Breast epithelium (tissue), 4 donors: Measurements from ENCODE around the gene DPEP1. TPM values are rescaled to one million over a fixed set of nuclear protein-coding genes. Genes with fewer than 3 reads are reported as not detected.

Experiments used
- DNase-seq, 2 donors: peaks; one replicate each; pipeline ENCODE4 v3.0.0-alpha.2; 2019; ENCODE audit warnings: low spot score in 2 of 2
- H3K27ac ChIP-seq, 2 donors: fragments of 200-600 bp; sonication (generic) in 1 of 2; one replicate each; pipeline ENCODE4 v1.5.1; 2016 to 2019; ENCODE audit warnings: mild to moderate bottlenecking in 1 of 2
- H3K27me3 ChIP-seq, 2 donors: fragments of 200-600 bp; sonication (generic) in 1 of 2; one replicate each; pipeline versions ENCODE4 v1.5.1 to v1.6.0; 2017 to 2019; ENCODE audit warnings: control low read depth in 1 of 2, mild to moderate bottlenecking in 1 of 2
- H3K36me3 ChIP-seq: fragments of 200-600 bp; one replicate; pipeline ENCODE4 v1.5.1; 2019
- H3K4me1 ChIP-seq, 2 donors: fragments of 200-600 bp; sonication (generic); one replicate each; pipeline ENCODE4 v1.5.1; 2016 to 2019; ENCODE audit warnings: control low read depth in 1 of 2
- H3K4me3 ChIP-seq, 3 donors: fragments of 200-600 bp; sonication (generic); 1 replicate in 2 of 3; 2 replicates in 1 of 3; pipeline ENCODE4 v1.5.1; 2016 to 2019; ENCODE audit warnings: mild to moderate bottlenecking in 3 of 3, moderate library complexity in 2 of 3
- H3K9me3 ChIP-seq, 2 donors: fragments of 200-600 bp; sonication (generic) in 1 of 2; one replicate each; pipeline ENCODE4 v1.5.1; 2016 to 2019; ENCODE audit warnings: control low read depth in 1 of 2
- POLR2A ChIP-seq: fragments of 450-650 bp; IDR thresholded peaks from one replicate; pipeline ENCODE4 v1.6.1; 2016; ENCODE audit warnings: antibody characterized with exemption, mild to moderate bottlenecking, moderate library complexity
- POLR2AphosphoS5 ChIP-seq, 3 donors: sonication (generic); formaldehyde crosslinking; IDR thresholded peaks; one replicate each; pipeline ENCODE4 v1.6.1; 2017; ENCODE audit warnings: antibody characterized with exemption in 3 of 3
- intact Hi-C: fragments of 100-400 bp; cut with DNase I; formaldehyde crosslinking; loops from one replicate; pipeline ENCODE4 v1.15.1; 2023; ENCODE audit warnings: low total_unique reads
- total RNA-seq, 3 donors: library from RNA; depleted of rRNA; stranded (reverse); fragments of >200 nt; gene quantifications; one replicate each; pipeline ENCODE4 v1.1.0, GENCODE V29; 2016
- TF ChIP-seq, protein P1 (sequence below), 3 donors: fragments of 450-650 bp; IDR thresholded peaks; one replicate each; pipeline ENCODE4 v1.5.1; 2016 to 2017; ENCODE audit warnings: antibody characterized with exemption in 3 of 3, mild to moderate bottlenecking in 3 of 3, moderate library complexity in 3 of 3

The DPEP1 gene
- total RNA-seq = under 1 TPM; 0.59 to 0.98 (median 0.80) TPM

DNA sequence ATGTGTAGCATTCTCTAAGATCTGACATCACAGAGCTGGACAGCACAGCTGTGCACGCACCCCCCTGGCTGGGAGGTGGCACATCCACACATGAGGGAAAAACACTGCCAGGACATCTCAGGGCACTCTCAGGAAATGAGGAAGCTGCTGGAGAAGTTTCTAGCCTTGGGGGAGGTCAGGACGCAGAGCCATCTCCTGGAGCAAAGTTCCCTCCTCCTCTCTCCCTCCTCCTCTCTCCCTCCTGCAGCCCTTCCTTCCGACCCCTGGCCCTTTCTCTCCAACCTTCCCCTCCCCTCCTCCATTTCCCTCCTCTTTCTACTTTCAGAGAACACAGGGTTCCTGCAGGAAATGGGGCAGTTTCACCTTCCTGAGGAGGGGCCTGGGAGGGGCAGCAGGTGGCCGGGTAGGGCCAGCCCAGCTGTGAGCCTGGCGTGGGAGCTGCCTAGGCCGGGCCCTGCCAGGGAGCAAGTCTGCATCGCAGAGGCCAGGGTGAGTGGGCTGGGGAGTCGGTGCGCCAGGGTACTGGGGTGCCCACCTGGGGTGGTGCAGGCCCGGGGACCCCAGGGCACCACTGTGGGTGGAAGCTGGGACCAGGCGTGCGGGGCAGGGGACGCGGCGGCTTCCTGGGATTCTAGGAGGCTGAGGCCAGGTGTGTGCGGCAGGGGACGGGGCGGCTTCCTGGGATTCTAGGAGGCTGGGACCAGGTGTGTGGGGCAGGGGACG, at the start of gene DPEP1:
DPEP1 (plus strand) TSS at position 412 of the 723 bp plus-strand sequence. CDS start 16,769 bp downstream, outside the sequence.
- TF ChIP-seq, protein P1, sequence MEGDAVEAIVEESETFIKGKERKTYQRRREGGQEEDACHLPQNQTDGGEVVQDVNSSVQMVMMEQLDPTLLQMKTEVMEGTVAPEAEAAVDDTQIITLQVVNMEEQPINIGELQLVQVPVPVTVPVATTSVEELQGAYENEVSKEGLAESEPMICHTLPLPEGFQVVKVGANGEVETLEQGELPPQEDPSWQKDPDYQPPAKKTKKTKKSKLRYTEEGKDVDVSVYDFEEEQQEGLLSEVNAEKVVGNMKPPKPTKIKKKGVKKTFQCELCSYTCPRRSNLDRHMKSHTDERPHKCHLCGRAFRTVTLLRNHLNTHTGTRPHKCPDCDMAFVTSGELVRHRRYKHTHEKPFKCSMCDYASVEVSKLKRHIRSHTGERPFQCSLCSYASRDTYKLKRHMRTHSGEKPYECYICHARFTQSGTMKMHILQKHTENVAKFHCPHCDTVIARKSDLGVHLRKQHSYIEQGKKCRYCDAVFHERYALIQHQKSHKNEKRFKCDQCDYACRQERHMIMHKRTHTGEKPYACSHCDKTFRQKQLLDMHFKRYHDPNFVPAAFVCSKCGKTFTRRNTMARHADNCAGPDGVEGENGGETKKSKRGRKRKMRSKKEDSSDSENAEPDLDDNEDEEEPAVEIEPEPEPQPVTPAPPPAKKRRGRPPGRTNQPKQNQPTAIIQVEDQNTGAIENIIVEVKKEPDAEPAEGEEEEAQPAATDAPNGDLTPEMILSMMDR (IDR thresholded peaks at IDR 0.05) = no peak
- no peak for TF ChIP-seq POLR2A
- TF ChIP-seq POLR2AphosphoS5 (IDR thresholded peaks at IDR 0.05) = no peak
- H3K9me3 ChIP-seq = no peaks in the 10 kb centered on the region
- H3K4me3 ChIP-seq = no peak within 1 kb of the TSS
- no peaks in the 10 kb centered on the region for H3K36me3 ChIP-seq
- no peak within 1 kb of the TSS for H3K27ac ChIP-seq
- no peaks in the 10 kb centered on the region for H3K4me1 ChIP-seq
- peaks cover 0 to 11% of the 10 kb centered on the region in 2 donors for H3K27me3 ChIP-seq
- intact Hi-C loops = no loop called here
- DNase-seq = no peak

DNA sequence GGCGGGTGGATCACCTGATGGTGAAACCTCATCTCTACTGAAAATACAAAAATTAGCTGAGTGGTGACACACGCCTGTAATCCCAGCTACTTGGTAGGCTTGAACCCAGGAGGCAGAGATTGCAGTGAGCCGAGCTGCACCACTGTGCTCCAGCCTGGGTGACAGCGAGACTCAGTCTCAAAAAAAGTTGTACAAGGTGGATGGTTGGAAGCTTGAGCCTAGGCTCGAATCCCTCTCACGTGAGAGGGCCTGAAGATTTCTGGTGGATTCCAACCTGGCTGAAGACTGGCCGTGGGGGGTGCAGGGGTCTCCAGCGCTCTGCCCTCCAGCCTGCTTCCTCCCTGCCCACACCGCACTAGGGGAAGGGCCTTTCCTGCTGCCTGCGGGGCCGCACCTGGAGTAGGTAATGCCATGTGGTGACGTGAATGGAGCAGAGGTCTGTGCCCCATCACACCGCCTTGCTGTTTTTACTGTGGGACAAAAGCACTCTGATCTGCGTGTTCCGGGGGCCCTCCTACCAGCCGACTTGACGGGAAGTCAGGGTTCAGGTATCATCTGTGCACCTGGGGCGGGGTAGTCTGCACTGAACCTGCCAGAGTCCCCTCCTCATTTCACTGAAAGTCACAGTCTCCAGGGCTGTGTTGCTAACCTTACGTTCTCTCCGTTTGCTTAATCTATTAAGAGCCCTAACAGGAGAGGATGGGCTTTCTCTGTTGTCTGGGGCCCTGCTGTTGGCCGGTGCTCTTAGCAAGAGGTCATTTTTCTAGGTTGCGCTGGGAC, 48.8 kb upstream of the DPEP1 start:
- H3K4me1 ChIP-seq = peaks cover 13 to 14% of the 10 kb centered on the region in 2 donors
- intact Hi-C loops = loop anchor here (5.0 kb wide), 1 partner anchor 298 kb away; no protein-coding TSS in a partner anchor
- H3K27ac ChIP-seq = peak overlapping the region; percentile 8 to 51
- peaks cover 0 to 8% of the 10 kb centered on the region in 2 donors for H3K27me3 ChIP-seq
- no peak for DNase-seq
- TF ChIP-seq, protein P1 (IDR thresholded peaks at IDR 0.05) = no peak
- TF ChIP-seq POLR2AphosphoS5 (IDR thresholded peaks at IDR 0.05) = no peak
- no peak for TF ChIP-seq POLR2A
- no peaks in the 10 kb centered on the region for H3K9me3 ChIP-seq
- H3K36me3 ChIP-seq = no peaks in the 10 kb centered on the region
- H3K4me3 ChIP-seq = no peak overlapping the region

DNA sequence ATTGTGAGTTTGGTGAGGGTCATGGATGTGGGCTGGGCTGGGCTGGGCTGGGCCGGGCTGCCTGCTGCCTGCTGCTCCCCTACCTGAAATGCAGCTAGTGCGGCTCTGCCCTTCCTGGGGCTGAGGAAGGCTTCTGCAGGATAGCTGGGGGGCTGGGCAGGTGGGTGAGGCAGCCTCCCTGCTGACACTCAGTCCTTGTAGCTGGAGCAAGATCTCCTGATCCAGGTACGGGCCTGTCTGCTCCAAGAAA, 48.3 kb upstream of the DPEP1 start:
- H3K27ac ChIP-seq = peak overlapping the region; percentile 51 to 74
- H3K36me3 ChIP-seq = no peaks in the 10 kb centered on the region
- no peaks in the 10 kb centered on the region for H3K9me3 ChIP-seq
- intact Hi-C loops = no loop called here
- no peak for DNase-seq
- H3K27me3 ChIP-seq = peaks cover 0 to 13% of the 10 kb centered on the region in 2 donors
- H3K4me1 ChIP-seq = peaks cover 13 to 14% of the 10 kb centered on the region in 2 donors
- peak overlapping the region in 1 of 3 donors; percentile 54 for H3K4me3 ChIP-seq
- TF ChIP-seq POLR2A = no peak
- TF ChIP-seq, protein P1 (IDR thresholded peaks at IDR 0.05) = no peak

DNA sequence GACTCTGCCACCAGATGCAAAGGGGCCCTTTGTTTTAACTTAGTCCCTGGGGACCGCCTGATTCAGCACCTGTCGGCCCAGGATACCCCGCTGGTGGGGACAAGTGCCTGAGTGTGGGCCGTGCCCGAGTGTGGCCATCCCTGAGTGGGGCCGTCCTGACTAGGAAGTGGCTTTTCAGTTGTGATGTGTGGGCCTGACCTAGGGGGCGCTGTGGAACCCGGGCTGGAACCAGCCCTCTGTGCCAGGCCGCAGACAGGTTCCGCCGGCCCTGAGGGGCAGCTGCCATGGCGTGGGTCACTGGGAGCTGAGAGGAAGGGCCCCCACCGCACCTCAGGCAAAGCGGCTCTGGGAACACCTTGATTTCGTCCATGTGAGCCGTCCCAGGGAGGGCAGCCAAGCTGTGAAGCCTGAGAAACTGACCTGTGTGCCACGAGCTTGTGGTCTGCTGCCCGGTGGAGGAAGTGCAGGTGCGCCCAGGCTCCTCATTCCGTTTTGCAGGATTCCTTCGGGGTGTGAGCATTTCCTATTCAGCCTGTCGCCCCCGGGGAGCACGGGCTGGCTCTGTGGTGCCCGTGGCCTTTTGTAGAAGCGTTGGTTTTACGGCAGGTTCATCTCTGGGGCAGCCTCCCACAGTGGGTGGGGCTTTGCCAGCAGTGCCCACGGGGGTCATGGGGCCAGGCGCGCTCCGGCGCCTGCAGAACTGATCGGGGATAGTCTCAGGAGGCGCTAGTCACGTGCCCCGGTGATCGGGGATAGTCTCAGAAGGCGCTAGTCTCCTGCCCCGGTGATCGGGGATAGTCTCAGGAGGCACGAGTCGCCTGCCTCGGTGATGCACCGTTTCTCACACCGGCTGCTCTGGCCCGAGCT, 47.7 kb upstream of the DPEP1 start:
- peaks cover 13 to 14% of the 10 kb centered on the region in 2 donors for H3K4me1 ChIP-seq
- H3K4me3 ChIP-seq = peak overlapping the region in 2 of 3 donors; percentile 26 to 54
- peak overlapping the region; percentile 51 to 74 for H3K27ac ChIP-seq
- DNase-seq = peak; percentile 61 to 65
- H3K36me3 ChIP-seq = no peaks in the 10 kb centered on the region
- H3K9me3 ChIP-seq = no peaks in the 10 kb centered on the region
- H3K27me3 ChIP-seq = peaks cover 0 to 16% of the 10 kb centered on the region in 2 donors
- no peak for TF ChIP-seq POLR2A
- TF ChIP-seq, protein P1 (IDR thresholded peaks at IDR 0.05) = peak in 2 of 3 donors; percentile 32 to 59
- intact Hi-C loops = no loop called here
